WI38 (cell line): Measurements from ENCODE around the gene BDKRB2.

ENCODE experiments used
- H3K4me3 ChIP-seq: 2 replicates; pipeline ENCODE4 v1.5.1; 2011; ENCODE audit warnings: low read depth, mild to moderate bottlenecking, control low read depth, low read length
- TF ChIP-seq, protein P1 (sequence below): IDR thresholded peaks from 2 replicates; pipeline ENCODE4 v1.5.1; 2012; ENCODE audit warnings: low read depth, mild to moderate bottlenecking, control low read depth, low read length

Gene BDKRB2

DNA sequence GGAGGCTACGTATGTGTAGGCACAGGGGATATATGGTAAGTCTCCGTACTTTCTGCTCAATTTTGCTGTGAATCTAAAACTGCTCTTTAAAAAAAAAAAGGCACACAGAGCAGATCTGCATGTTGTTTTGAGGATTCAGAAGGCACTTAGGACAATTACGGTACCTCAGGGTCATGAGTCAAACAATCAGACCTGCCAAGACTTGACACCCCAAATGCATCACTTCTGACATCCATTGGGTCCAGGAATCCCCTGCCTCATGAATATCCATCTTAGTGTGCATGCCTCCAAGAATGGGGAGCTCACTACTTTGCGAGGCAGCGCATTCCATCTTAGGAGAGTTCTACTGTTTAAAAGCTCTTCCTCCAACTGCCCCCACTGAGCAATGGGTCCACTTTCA is 3.0 kb downstream of the BDKRB2 start:
- H3K4me3 ChIP-seq: no peak overlapping the region; the same call in 1 of the 2 replicates
- TF ChIP-seq, protein P1, sequence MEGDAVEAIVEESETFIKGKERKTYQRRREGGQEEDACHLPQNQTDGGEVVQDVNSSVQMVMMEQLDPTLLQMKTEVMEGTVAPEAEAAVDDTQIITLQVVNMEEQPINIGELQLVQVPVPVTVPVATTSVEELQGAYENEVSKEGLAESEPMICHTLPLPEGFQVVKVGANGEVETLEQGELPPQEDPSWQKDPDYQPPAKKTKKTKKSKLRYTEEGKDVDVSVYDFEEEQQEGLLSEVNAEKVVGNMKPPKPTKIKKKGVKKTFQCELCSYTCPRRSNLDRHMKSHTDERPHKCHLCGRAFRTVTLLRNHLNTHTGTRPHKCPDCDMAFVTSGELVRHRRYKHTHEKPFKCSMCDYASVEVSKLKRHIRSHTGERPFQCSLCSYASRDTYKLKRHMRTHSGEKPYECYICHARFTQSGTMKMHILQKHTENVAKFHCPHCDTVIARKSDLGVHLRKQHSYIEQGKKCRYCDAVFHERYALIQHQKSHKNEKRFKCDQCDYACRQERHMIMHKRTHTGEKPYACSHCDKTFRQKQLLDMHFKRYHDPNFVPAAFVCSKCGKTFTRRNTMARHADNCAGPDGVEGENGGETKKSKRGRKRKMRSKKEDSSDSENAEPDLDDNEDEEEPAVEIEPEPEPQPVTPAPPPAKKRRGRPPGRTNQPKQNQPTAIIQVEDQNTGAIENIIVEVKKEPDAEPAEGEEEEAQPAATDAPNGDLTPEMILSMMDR: no peak

DNA sequence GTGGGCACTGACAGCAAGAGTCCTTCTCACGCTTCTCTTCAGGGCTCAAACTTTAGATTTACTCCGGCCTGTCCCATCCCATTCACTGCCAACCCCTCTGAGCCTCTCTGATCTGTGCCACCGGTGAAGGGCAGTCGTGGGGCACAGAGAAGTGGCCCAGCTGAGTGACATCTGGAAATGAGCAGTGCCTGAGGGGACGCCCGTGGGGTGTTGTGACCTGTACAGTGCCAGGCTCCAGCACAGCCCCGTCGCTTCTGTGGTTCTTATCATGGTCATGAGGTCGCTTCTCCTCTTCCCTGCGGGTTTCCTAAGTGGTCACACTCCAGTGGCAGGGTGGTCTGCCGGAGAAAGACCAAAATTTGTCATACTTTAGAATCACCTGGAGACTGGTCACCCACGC is 4.1 kb downstream of the BDKRB2 start:
- H3K4me3 ChIP-seq: no peak overlapping the region
- TF ChIP-seq, protein P1: no peak

DNA sequence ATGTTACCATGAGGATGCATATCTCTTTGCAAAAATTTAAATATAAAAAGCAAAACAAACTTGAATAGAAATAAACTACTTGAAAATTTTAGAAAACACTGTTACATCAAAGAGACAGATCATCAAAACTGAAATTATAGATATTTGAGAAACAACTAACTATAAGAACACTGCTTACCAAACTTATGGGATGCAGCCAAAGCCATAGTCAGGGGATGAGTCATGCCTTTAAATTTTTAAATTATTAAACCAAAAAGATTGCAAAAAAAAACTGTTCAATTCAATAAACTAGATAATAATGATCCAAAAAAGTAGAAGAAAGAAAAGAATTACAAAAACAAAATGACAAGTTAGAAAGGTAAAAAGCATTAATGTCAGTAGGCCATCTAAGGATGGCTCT is 7.5 kb downstream of the BDKRB2 start:
- TF ChIP-seq, protein P1: no peak
- no peak overlapping the region for H3K4me3 ChIP-seq

DNA sequence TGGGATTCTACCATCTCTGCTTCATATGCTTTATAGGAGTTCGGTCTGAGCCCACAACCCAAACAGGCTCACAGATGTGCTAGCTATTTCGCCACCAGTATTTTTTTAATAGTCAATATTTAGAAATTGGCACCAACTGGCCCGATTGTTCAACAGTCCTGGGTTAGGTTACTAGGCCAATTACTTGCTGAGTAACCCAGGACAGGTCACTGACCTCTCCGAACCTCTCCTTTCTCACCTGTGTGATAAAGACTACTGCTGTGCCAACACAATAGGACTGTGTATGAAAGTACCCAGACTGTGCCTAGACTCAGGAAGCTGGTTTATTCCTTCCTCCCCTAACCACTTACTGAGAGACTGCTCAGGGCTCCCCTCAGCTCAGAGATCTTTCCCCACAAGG is 8.3 kb downstream of the BDKRB2 start:
- no peak overlapping the region for H3K4me3 ChIP-seq
- TF ChIP-seq, protein P1: no peak

DNA sequence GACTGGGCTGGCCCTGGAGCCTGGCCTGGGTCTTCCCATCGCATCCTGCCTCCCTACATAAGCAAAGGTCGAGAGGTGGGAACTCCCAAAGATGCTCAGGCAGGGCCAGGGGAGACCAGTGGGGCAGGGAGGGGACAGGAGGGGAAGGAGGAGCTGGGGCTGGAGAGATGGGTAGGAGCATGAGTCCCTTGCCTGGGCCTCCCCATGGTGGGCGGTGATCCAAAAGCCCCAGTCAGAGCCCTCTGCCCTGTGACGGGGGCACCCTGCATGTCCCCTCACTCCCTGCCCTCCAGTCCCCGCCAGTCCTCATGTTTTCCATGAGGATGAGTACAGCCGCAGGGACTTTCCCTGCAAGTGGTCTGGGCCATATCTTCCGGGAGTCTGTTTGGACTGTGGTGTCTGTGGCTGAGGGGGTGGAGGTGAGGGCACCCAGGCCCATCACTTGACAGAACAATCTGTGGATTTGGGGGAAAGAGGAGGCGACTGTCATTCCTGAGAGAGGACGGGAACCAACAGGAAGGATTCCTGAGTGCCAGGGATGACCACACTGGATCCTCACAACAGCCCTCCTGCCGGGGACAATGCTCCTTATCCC is 9.3 kb downstream of the BDKRB2 start:
- TF ChIP-seq, protein P1: no peak

DNA sequence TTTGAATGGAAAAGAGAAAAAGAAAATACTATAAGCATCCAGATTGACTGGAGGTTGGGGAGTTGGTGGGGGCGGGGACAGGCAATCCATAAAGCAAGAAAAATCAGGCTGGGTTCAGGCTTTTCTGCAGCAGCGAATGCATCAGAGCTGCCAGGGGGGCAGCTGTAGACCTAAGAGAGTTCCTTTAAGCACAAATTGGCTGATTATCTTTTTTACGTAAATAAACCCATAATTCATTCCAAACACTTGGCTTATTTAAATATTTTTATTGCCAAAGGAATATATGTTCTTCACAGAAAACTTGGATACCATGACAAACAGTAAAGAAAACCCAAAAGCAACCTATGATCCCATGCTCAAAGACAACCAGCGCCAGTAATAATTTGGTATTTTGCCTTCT is 10.2 kb downstream of the BDKRB2 start:
- TF ChIP-seq, protein P1: no peak
- H3K4me3 ChIP-seq: no peak overlapping the region

More for the DNA sequence above, 9.3 kb downstream of the BDKRB2 start:
- no peak overlapping the region for H3K4me3 ChIP-seq

DNA sequence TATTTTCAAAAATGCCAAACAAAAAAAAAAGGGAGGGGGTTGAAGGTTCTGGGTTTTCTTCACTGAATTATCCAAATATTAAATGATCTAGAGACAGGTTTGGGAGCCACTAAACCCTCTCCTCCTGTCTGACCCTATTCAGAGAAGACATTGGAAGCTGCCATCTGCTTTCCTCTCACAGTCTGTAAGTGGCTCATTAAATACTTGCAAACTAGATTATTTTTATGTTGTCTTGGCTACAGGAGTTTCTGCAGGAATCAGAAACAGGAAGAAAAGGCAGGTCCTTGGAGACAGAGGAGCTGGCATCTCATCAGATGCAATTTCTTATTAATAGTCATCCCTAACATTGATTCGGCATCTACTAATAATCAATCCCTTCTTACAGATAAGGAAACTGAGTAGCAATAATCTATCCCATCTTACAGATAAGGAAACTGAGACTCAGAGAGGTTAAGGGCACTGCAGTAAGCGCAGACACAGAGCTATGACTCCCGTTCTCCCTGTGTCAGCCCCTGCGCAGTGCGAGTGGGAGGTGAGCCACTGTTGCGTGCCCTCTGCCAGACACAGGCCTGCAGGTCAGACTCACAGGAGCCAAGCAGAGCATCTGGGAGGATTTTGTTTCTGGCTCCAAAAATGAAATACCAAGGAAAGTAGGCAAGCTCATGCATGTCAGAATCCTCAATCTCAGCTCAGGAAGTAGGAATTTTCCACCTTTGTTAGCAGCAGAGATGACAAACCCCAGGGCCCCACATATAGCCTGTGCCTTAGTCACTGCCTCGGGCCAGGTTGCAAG is 11.0 kb downstream of the BDKRB2 start:
- no peak overlapping the region for H3K4me3 ChIP-seq
- TF ChIP-seq, protein P1: no peak
